GM06990 (cell line): ENCODE data around the gene ARID5A.
"Not testable (repeated sequence)": the region's sequence is repeated elsewhere in the genome, so short reads cannot be mapped to it uniquely, and the experiment has no call there.

Source experiments
- DNase-seq: peaks from one replicate; pipeline ENCODE4 v3.0.0-alpha.2; 2011; ENCODE audit not compliant: insufficient read length; ENCODE audit errors: extremely low read depth
- H3K27me3 ChIP-seq: replicated peaks from 2 replicates; pipeline ENCODE4 v1.6.0; 2011; ENCODE audit warnings: low read length; ENCODE audit not compliant: control insufficient read depth, insufficient read depth
- H3K36me3 ChIP-seq: 2 replicates; pipeline ENCODE4 v1.5.1; 2011; ENCODE audit warnings: low read length; ENCODE audit not compliant: control insufficient read depth, insufficient read depth
- H3K4me3 ChIP-seq: replicated peaks from 2 replicates; pipeline ENCODE4 v1.5.1; 2011; ENCODE audit warnings: low read depth, mild to moderate bottlenecking, control low read depth, low read length
- CTCF ChIP-seq: IDR thresholded peaks from 2 replicates; pipeline ENCODE4 v1.5.1; 2011; ENCODE audit warnings: low read length, control low read depth, mild to moderate bottlenecking, inconsistent platforms; ENCODE audit not compliant: insufficient read depth, poor library complexity, severe bottlenecking

Gene ARID5A

GRCh38 chr2:96494188-96494587, 42.4 kb upstream of the ARID5A start:
- H3K27me3 ChIP-seq, result no peaks in the 10 kb centered on the region
- no peak overlapping the region for H3K4me3 ChIP-seq
- no peak for DNase-seq
- TF ChIP-seq CTCF, result no peak
- H3K36me3 ChIP-seq, result no peaks in the 10 kb centered on the region

GRCh38 chr2:96495982-96496629, 40.4 kb upstream of the ARID5A start:
- Histone ChIP-seq H3K27me3 (no peaks in the 10 kb centered on the region), H3K36me3 (no peaks in the 10 kb centered on the region), H3K4me3 (no peak overlapping the region)
- DNase-seq, result no peak
- no peak for TF ChIP-seq CTCF

GRCh38 chr2:96498021-96498431, 38.5 kb upstream of the ARID5A start:
- H3K36me3 ChIP-seq, result no peaks in the 10 kb centered on the region
- H3K4me3 ChIP-seq, result no peak overlapping the region
- no peaks in the 10 kb centered on the region for H3K27me3 ChIP-seq
- DNase-seq, result no peak
- TF ChIP-seq CTCF, result no peak

- DNase-seq, H3K27me3 ChIP-seq, H3K36me3 ChIP-seq, H3K4me3 ChIP-seq: not testable (repeated sequence)
Observed at GRCh38 chr2:96498611-96499010, 37.9 kb upstream of the ARID5A start.

GRCh38 chr2:96499061-96499960, 37.2 kb upstream of the ARID5A start:
- no peak for TF ChIP-seq CTCF
- DNase-seq, result no peak
- no peak overlapping the region for H3K4me3 ChIP-seq
- H3K36me3 ChIP-seq, result no peaks in the 10 kb centered on the region
- H3K27me3 ChIP-seq, result no peaks in the 10 kb centered on the region

DNA sequence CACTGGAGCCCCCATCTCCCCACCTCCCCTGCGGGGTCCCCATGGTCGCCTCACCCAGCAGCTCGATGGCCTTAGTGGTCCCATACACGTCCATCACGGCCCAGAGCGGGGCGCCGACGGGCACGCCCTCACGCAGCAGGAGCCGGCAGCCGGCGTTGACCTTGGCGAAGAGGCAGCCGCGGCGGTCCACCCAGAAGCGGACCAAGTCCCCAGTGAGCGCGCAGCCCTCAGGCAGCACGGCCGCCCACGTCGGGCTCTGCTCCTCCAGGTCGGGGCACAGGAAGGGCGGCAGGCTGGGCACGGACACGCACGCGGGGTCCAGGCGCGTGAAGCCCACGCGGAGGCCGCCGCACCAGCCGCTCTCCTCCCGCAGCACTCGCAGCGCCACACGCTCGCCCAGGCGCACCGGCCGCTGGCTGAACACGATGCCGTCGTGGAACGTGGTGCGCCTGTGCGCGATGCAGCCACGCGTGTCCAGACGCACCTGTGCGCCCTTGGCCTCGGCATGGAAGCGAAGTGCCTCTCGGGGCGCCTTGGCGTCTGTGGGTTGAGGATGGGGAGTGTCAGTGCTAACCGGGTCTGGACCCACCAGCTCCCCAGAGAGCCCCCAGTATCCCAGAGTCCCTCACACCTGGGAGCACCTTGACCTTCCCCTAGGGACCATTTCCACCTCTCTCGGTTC, 36.0 kb upstream of the ARID5A start:
- no peaks in the 10 kb centered on the region for H3K36me3 ChIP-seq
- no peak overlapping the region for H3K4me3 ChIP-seq
- no peak for TF ChIP-seq CTCF
- H3K27me3 ChIP-seq, result no peaks in the 10 kb centered on the region
- DNase-seq, result no peak
